DMS79 (cell line): Measurements from ENCODE around the gene PDHX.
A peak's percentile ranks its signal among the peaks of the same experiment; 100 is the strongest.
"Not testable (repeated sequence)": the region's sequence is repeated elsewhere in the genome, so short reads cannot be mapped to it uniquely, and the experiment has no call there.

Experiments used
- DNase-seq: peaks from one replicate; lab custom pipeline; 2025; lab: John Stamatoyannopoulos, UW

PDHX gene

GRCh38 chr11:34911676-34912075 lies 4.7 kb upstream of the PDHX start:
- DNase-seq, result no peak

GRCh38 chr11:34913556-34913955 lies 2.9 kb upstream of the PDHX start:
- not testable (repeated sequence) for DNase-seq

GRCh38 chr11:34915136-34916014 lies 1.0 kb upstream of the PDHX start:
- no peak for DNase-seq

- no peak for DNase-seq
Observed at GRCh38 chr11:34916843-34917770, 689 bp downstream of the PDHX start.

- DNase-seq, result no peak
Observed at GRCh38 chr11:34921156-34921555, 4.7 kb downstream of the PDHX start.

- no peak for DNase-seq
Observed at GRCh38 chr11:34924714-34925113, 8.3 kb downstream of the PDHX start.

GRCh38 chr11:34926101-34926830 lies 9.8 kb downstream of the PDHX start:
- peak; percentile 29 for DNase-seq

GRCh38 chr11:34926831-34927132 lies 10.4 kb downstream of the PDHX start:
- DNase-seq, result no peak

- no peak for DNase-seq
Observed at GRCh38 chr11:34928268-34928959, 12.0 kb downstream of the PDHX start.

- no peak for DNase-seq
Observed at GRCh38 chr11:34928960-34929680, 12.7 kb downstream of the PDHX start.

- no peak for DNase-seq
Observed at GRCh38 chr11:34929794-34930763, 13.7 kb downstream of the PDHX start.

GRCh38 chr11:34936945-34937629 lies 20.7 kb downstream of the PDHX start:
- DNase-seq, result no peak

- no peak for DNase-seq
Observed at GRCh38 chr11:34938611-34939010, 22.2 kb downstream of the PDHX start.

GRCh38 chr11:34940026-34940677 lies 23.7 kb downstream of the PDHX start:
- DNase-seq, result no peak

GRCh38 chr11:34941688-34942087 lies 25.3 kb downstream of the PDHX start:
- no peak for DNase-seq

- no peak for DNase-seq
Observed at GRCh38 chr11:34944692-34945091, 28.3 kb downstream of the PDHX start.

GRCh38 chr11:34948696-34949095 lies 32.3 kb downstream of the PDHX start:
- no peak for DNase-seq

GRCh38 chr11:34953955-34954354 lies 37.5 kb downstream of the PDHX start:
- no peak for DNase-seq

- DNase-seq, result no peak
Observed at GRCh38 chr11:34957206-34957605, 40.8 kb downstream of the PDHX start.
